H7 (cell line): ENCODE data around the gene PPP5C. TPM values are rescaled to one million over a fixed set of nuclear protein-coding genes. Genes with fewer than 3 reads are reported as not detected.
A peak's percentile ranks its signal among the peaks of the same experiment; 100 is the strongest.
"Not testable (repeated sequence)": the region's sequence is repeated elsewhere in the genome, so short reads cannot be mapped to it uniquely, and the experiment has no call there.

ENCODE experiments used
- DNase-seq: peaks from one replicate; pipeline ENCODE4 v3.0.0; 2012
- H3K27me3 ChIP-seq: 2 replicates; pipeline ENCODE4 v1.6.0; 2011; ENCODE audit warnings: mild to moderate bottlenecking, low read length; ENCODE audit not compliant: control insufficient read depth, insufficient read depth
- H3K36me3 ChIP-seq: replicated peaks from 2 replicates; pipeline ENCODE4 v1.5.1; 2011; ENCODE audit warnings: low read length; ENCODE audit not compliant: control insufficient read depth, insufficient read depth
- H3K4me3 ChIP-seq: 2 replicates; pipeline ENCODE4 v1.5.1; 2011; ENCODE audit warnings: low read depth, mild to moderate bottlenecking, control low read depth, low read length, moderate library complexity; ENCODE audit not compliant: insufficient read depth
- total RNA-seq: library from RNA; depleted of rRNA; stranded (reverse); fragments of >200 nt; shearing (Covaris generic); gene quantifications from 2 replicates; pipeline ENCODE4 v1.2.3, GENCODE V29; 2014

PPP5C gene
- total RNA-seq, 1 experiment from 2014 or later: 92.8 TPM

DNA sequence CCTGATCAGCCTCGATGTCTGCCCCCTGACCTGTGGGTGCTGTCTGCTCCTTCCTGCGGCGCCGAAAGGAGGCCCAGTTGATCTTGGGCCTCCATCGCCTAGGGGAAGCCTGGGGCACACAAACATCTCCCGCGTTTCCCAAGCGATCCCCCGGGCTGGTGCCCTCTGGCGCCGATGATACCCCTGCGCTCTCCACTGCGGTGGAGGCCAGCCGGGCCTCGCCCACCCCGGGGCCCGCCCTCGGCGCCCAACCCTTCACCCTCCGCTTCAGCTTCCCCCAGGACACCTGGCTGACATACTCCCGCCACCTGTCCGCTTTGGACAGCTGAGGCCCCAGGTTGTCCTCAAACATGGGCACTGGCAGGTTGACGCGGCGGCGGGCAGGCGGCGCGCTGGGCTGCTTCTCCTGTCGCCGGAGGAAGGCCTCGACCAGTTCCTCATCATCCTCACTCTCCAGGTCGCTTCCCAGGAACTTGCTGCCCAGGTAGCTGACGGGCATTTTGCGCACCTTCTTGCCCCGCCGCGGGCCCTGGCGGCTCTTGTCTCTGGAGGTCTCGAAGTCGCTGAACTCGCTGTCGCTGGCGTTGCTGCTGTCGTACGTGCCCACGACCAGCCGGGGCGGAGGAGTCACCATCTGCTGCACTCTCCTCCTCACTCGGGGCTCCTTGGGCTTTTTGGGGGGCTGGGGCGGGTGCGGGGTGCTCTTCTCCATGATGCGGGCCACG, 65.2 kb downstream of the PPP5C start:
- Histone ChIP-seq H3K36me3 (peaks cover 4% of the 10 kb centered on the region), H3K27me3 (peaks cover 2% of the 10 kb centered on the region; the same call in 1 of the 2 replicates), H3K4me3 (peak overlapping the region; percentile 89)
- DNase-seq: peak; percentile 69

- peak; percentile 55 for DNase-seq
These were observed 65.9 kb downstream of the PPP5C start for GRCh38 chr19:46412650-46413261.

DNA sequence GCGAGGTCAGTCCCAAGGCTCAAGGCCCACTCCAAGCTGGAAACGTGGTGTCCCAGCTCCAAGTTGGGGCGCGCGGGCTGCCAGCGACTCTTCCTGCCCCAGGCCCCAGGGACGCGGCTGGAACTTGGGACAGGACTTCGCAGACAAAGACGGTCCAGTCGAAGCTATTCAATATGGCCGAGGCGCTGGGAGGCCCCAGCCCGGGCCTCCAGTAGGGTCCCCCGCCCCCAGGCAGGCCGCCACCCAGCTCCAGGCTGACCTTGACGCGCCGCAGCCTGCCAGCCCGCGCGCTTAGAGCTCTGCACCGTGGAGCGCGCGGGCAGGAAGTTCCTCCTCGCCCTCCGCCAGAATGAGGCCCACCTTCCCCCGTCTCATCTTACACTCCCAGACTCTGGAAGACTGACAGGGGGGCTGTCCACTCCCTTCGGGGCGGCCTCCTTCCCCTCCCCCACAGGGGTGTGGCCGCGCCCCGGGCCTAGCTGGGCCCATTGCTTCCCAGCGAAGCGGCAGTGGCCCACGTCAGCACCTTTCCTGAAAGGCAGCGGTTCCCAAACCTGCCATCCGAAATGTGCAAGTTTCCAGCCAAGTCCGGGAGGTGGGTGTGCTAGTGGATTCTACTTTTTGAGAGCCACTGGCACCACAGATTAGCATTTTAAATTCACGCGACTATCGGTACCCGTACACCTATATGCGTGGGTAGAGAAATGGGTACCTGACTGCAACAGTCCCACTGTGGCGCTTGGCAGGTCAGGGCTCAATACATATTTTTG, 66.6 kb downstream of the PPP5C start, which contains the start of gene CCDC8:
Gene CCDC8 (minus strand): TSS at position 303 of the 770 bp plus-strand sequence. CDS start 754 bp downstream, outside the sequence.
- peak; percentile 98 for DNase-seq
- Histone ChIP-seq H3K4me3 (peak within 1 kb of the TSS; percentile 89), H3K27me3 (peaks cover 2% of the 10 kb centered on the region; the same call in 1 of the 2 replicates), H3K36me3 (peaks cover 4% of the 10 kb centered on the region)

More at GRCh38 chr19:46412650-46413261, 65.9 kb downstream of the PPP5C start:
- Histone ChIP-seq H3K36me3 (peaks cover 4% of the 10 kb centered on the region), H3K27me3 (peaks cover 2% of the 10 kb centered on the region; the same call in 1 of the 2 replicates), H3K4me3 (peak overlapping the region; percentile 89)

GRCh38 chr19:46414899-46415298, 68.0 kb downstream of the PPP5C start:
- not testable (repeated sequence) for DNase-seq, H3K27me3 ChIP-seq, H3K36me3 ChIP-seq, H3K4me3 ChIP-seq

GRCh38 chr19:46415804-46416709, 69.2 kb downstream of the PPP5C start:
- not testable (repeated sequence) for H3K36me3 ChIP-seq, H3K27me3 ChIP-seq
- DNase-seq: peak; percentile 97
- peak overlapping the region; percentile 38 for H3K4me3 ChIP-seq

DNA sequence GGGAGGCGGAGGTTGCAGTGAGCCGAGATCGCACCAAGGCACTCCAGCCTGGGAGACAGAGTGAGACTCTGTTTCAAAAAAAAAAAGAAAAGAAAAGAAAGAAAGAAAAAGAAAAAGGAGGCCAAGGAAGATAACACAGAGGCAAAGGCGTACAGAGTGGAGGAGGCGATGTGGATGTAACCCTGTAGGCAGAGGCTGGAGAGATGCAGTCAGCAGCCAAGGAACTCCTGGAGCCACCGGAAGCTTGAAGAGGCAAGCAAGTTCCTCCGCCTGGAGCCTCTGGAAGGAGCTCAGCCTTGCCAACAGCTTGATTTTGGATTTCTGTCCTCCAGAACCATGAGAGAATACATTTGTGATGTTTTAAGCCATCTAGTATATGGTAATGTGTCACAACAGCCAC, 73.2 kb downstream of the PPP5C start:
- no peak overlapping the region for H3K4me3 ChIP-seq
- H3K36me3 ChIP-seq: no peaks in the 10 kb centered on the region
- H3K27me3 ChIP-seq: no peaks in the 10 kb centered on the region
- no peak for DNase-seq

DNA sequence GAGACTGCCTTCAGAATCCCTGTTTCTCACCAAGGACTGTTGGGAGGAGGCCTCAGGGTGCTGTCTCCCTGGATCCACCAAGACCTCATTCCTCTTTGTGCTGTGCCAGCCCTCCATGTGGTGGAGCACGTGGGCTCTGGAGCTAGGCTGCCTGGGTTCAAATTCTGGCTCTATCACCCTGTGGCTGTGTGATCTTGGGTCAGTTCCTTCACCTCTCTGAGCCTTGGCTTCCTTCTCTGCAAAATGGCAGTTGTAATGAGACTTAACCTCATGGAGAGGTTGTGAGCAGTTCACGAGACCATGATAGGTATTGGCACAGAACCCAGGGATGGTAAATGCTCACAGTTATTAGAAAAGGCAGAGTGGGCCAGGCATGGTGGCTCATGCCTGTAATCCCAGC, 75.5 kb downstream of the PPP5C start:
- H3K4me3 ChIP-seq: no peak overlapping the region

GRCh38 chr19:46423188-46423587, 76.3 kb downstream of the PPP5C start:
- Histone ChIP-seq H3K27me3 (peaks cover 8% of the 10 kb centered on the region; the same call in 1 of the 2 replicates), H3K36me3 (no peaks in the 10 kb centered on the region), H3K4me3 (no peak overlapping the region)
- DNase-seq: no peak

More for the DNA sequence above, 75.5 kb downstream of the PPP5C start:
- no peak for DNase-seq
- Histone ChIP-seq H3K27me3 (peaks cover 5% of the 10 kb centered on the region; the same call in 1 of the 2 replicates), H3K36me3 (no peaks in the 10 kb centered on the region)

- peak; percentile 52 for DNase-seq
- Histone ChIP-seq H3K36me3 (no peaks in the 10 kb centered on the region), H3K27me3 (peaks cover 8% of the 10 kb centered on the region; the same call in 1 of the 2 replicates), H3K4me3 (peak overlapping the region; percentile 69)
These were observed 79.2 kb downstream of the PPP5C start for GRCh38 chr19:46426035-46426505.

DNA sequence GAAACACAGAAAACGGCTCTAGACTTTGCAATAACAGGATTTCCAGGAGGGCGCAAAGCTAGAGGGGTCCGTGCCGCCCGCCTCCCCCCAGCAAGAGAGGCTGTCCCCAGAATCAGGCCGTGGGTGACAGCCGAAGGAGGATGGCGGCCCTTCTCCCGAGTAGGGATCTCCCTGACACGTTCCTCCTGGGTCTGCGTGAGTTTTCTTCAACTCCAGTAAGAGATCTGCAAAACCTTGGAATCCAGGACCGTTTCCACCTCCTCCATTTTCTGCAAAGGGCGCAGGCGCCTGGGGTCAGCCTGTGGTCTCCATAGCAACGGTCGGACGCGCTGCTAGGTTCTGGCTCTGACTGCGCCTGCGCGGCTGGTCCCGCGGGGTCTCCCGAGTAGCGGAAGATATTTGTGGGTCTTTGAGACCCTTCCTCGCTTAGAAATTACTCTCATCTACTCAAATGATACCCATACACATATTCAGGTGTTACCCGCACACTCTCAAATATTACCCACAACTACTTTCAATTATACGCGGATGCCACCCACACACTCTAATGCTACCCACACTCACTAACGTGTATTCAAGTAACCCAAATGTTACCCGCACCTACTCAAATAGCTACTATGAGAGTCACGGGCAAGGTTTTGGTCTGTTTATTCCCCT, 79.7 kb downstream of the PPP5C start:
- H3K27me3 ChIP-seq: peaks cover 8% of the 10 kb centered on the region; the same call in 1 of the 2 replicates
- DNase-seq: peak; percentile 97
- no peaks in the 10 kb centered on the region for H3K36me3 ChIP-seq
- peak overlapping the region; percentile 69 for H3K4me3 ChIP-seq

DNA sequence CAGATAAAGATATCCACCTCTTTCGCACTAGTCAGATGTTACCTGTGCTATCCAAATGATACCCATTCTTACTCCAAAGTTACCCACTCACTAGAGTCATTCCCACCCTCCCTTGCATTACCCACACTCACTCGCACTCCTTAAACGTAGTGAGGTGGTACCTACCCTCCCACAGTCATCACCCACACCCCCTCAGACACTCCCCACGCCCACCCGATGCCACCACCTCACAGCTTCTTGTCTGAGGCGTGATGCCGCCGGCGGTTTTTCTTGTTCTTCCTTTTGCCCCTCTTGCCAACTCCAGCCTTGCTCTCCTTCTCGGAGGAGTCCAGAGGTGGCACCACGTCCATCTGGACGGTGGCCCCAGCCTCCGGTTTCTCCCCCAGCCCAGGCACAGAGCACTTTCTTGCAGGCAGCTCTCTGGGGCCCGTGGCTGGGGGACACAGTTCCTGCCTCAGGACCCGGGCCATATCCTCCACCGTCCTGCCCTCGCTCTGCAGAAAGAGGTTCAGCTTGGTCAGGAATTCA, 80.7 kb downstream of the PPP5C start:
- DNase-seq: no peak
- Histone ChIP-seq H3K36me3 (no peaks in the 10 kb centered on the region), H3K27me3 (peaks cover 8% of the 10 kb centered on the region; the same call in 1 of the 2 replicates), H3K4me3 (no peak overlapping the region)

- DNase-seq: peak; percentile 92
- H3K4me3 ChIP-seq: peak within 1 kb of the TSS; percentile 31; the same call in 1 of the 2 replicates
- no peaks in the 10 kb centered on the region for H3K36me3 ChIP-seq
- peaks cover 8% of the 10 kb centered on the region; the same call in 1 of the 2 replicates for H3K27me3 ChIP-seq
These were observed 81.6 kb downstream of the PPP5C start, which contains the start of gene PNMA8C for GRCh38 chr19:46428239-46429135. Gene PNMA8C (minus strand): TSS chr19:46428936. CDS start chr19:46428359, 577 bp downstream.
